CD4-positive, alpha-beta T cell (primary cell): Measurements from ENCODE around the gene MET. TPM values are rescaled to one million over a fixed set of nuclear protein-coding genes. Genes with fewer than 3 reads are reported as not detected.
"Not testable (repeated sequence)": the region's sequence is repeated elsewhere in the genome, so short reads cannot be mapped to it uniquely, and the experiment has no call there.

Experiments
- ATAC-seq: fragments of 200-7000 bp; cut with Tn5 transposase; one replicate; pipeline ENCODE4 v1.10.0; 2022; ENCODE audit warnings: mild to moderate bottlenecking; ENCODE audit not compliant: poor library complexity
- CTCF ChIA-PET: fragments of 350-600 bp; sonication (Branson Sonifier 250); formaldehyde crosslinking; loops from one replicate; lab custom pipeline; 2021; ENCODE audit warnings: antibody characterized with exemption, inconsistent platforms; lab: Charles Lee
- POLR2A ChIA-PET: fragments of 350-600 bp; sonication (Branson Sonifier 250); formaldehyde crosslinking; loops from one replicate; lab custom pipeline; 2021; ENCODE audit warnings: antibody characterized with exemption, inconsistent platforms; lab: Charles Lee
- DNase-seq, 14 experiments: peaks; one replicate each; pipeline ENCODE4 v3.0.0-alpha.2; 2013 to 2020; ENCODE audit warnings: mixed read lengths in 2 of 14
- H3K27ac ChIP-seq, 2 donors: one replicate each; pipeline versions ENCODE4 v1.5.1 to v1.7.0; 2013; ENCODE audit warnings: low read length in 2 of 2, low read depth in 1 of 2, mild to moderate bottlenecking in 1 of 2
- H3K27me3 ChIP-seq, 2 experiments: 1 replicate in 1 of 2; 2 replicates in 1 of 2; pipeline versions ENCODE4 v1.6.1 to v1.7.0; 2013; ENCODE audit warnings: low read length in 2 of 2, control low read depth in 1 of 2, mild to moderate bottlenecking in 1 of 2, moderate library complexity in 1 of 2; ENCODE audit not compliant: insufficient read depth in 2 of 2, control insufficient read depth in 1 of 2
- H3K36me3 ChIP-seq: one replicate; pipeline ENCODE4 v1.6.1; 2013; ENCODE audit warnings: low read length, control low read depth; ENCODE audit not compliant: insufficient read depth
- H3K4me1 ChIP-seq: one replicate; pipeline ENCODE4 v1.6.1; 2013; ENCODE audit warnings: low read length, control low read depth; ENCODE audit not compliant: insufficient read depth
- H3K4me3 ChIP-seq: one replicate; pipeline ENCODE4 v1.5.1; 2013; ENCODE audit warnings: mild to moderate bottlenecking, low read length, moderate library complexity
- H3K9me3 ChIP-seq, 2 experiments: 1 replicate in 1 of 2; 2 replicates in 1 of 2; pipeline versions ENCODE4 v1.6.1 to v1.7.0; 2013; ENCODE audit warnings: low read length in 2 of 2, mild to moderate bottlenecking in 2 of 2, control low read depth in 1 of 2, moderate library complexity in 1 of 2; ENCODE audit not compliant: control insufficient read depth in 1 of 2, insufficient read depth in 1 of 2
- H3K27ac Mint-ChIP-seq: one replicate; pipeline ENCODE4 v1.8.0; 2020; ENCODE audit warnings: mixed read lengths
- H3K27me3 Mint-ChIP-seq: one replicate; pipeline ENCODE4 v1.8.0; 2021; ENCODE audit warnings: mixed read lengths
- H3K36me3 Mint-ChIP-seq: one replicate; pipeline ENCODE4 v1.8.0; 2021; ENCODE audit warnings: low read depth, mixed read lengths
- H3K4me1 Mint-ChIP-seq: one replicate; pipeline ENCODE4 v1.8.0; 2021; ENCODE audit warnings: low read depth, mixed read lengths
- H3K4me3 Mint-ChIP-seq: one replicate; pipeline ENCODE4 v1.8.0; 2020; ENCODE audit warnings: mild to moderate bottlenecking, mixed read lengths
- H3K9me3 Mint-ChIP-seq: one replicate; pipeline ENCODE4 v1.8.0; 2020; ENCODE audit warnings: mixed read lengths
- intact Hi-C, 2 experiments: fragments of 100-400 bp; cut with DNase I in 1 of 2; cut with micrococcal nuclease in 1 of 2; formaldehyde crosslinking; loops; one replicate each; pipeline versions ENCODE4 v1.15.1 to v1.9.0; 2023 to 2025; cut with DNase I, micrococcal nuclease
- total RNA-seq, 174 experiments: library from RNA in 2 of 174; stranded (reverse) in 2 of 174; gene quantifications; one replicate each; pipeline ENCODE4 v1.2.3 and lab custom pipeline; 2021 to 2026
- TF ChIP-seq, protein P1 (sequence below): fragments of 200-600 bp; IDR thresholded peaks from one replicate; pipeline ENCODE4 v1.8.0; 2022; ENCODE audit warnings: antibody characterized with exemption, mild to moderate bottlenecking

MET gene
- total RNA-seq, 2 experiments from 2014 or later = 0.14 TPM; not detected in 1

DNA sequence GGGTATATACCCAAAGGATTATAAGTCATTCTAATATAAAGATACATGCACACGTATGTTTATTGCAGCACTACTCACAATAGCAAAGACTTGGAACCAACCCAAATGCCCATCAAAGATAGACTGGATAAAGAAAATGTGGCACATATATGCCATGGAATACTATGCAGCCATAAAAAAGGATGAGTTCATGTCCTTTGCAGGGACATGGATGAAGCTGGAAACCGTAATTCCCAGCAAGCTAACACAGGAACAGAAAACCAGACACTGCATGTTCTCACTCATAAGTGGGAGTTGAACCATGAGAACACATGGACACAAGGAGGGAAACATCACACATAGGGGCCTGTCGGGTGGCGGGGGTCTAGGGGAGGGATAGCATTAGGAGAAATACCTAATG is 79.1 kb downstream of the MET start:
- H3K4me1 Mint-ChIP-seq, H3K27ac Mint-ChIP-seq, H3K27me3 ChIP-seq, H3K4me1 ChIP-seq, DNase-seq, H3K36me3 Mint-ChIP-seq, ATAC-seq, intact Hi-C loops, POLR2A ChIA-PET, H3K9me3 Mint-ChIP-seq, H3K36me3 ChIP-seq, H3K4me3 ChIP-seq, CTCF ChIA-PET, H3K27ac ChIP-seq, H3K9me3 ChIP-seq, H3K4me3 Mint-ChIP-seq, H3K27me3 Mint-ChIP-seq: not testable (repeated sequence)

DNA sequence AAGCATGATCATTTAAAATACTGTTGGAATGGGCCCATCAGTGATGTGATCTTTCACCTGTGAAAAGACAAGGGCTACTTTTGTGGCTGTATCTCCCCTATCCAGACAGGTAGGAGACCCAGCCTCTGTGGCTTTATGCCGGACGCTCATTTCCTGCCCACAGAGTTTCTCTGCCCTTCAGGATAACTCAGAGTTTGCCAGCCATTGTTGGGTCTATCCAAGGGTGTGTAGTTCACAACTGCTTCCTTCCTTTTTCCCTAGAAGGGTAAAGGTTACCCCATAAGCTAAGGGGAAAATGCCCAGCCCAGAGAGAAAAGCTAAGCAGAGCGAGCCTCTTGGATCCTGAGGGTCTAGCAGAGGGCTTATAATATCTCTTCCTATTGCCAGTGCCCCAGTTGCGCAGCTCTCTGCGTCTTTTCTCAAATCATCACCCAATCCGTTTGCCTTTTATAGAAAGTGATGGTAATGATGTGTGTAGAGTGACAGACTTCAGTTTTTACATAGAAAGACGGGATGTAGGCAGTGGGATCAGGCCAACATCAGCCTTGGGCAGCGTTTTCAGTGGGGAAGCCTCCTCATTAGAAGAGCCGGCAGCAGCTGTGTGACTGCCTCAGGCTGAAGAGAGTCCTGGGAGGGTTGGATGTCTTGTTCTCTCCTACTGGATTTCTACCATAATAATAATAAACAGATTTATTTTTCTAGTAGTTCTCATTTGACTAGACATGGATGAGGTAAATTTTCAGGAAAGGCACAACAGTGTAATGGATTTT is 80.5 kb downstream of the MET start:
- CTCF ChIA-PET = no interaction called here
- Histone ChIP-seq H3K9me3 (peaks cover 0 to 4% of the 10 kb centered on the region in 2 experiments), H3K27me3 (no peaks in the 10 kb centered on the region), H3K4me3 (no peak overlapping the region), H3K36me3 (no peaks in the 10 kb centered on the region), H3K4me1 (no peaks in the 10 kb centered on the region), H3K27ac (no peak overlapping the region)
- Mint-ChIP-seq H3K27me3 (no peaks in the 10 kb centered on the region), H3K36me3 (no peaks in the 10 kb centered on the region), H3K27ac (no peak overlapping the region), H3K9me3 (peaks cover 3% of the 10 kb centered on the region), H3K4me3 (no peak overlapping the region), H3K4me1 (no peaks in the 10 kb centered on the region)
- DNase-seq (no peak), ATAC-seq (no peak)
- POLR2A ChIA-PET = no interaction called here
- intact Hi-C loops = no loop called here
- TF ChIP-seq, protein P1, sequence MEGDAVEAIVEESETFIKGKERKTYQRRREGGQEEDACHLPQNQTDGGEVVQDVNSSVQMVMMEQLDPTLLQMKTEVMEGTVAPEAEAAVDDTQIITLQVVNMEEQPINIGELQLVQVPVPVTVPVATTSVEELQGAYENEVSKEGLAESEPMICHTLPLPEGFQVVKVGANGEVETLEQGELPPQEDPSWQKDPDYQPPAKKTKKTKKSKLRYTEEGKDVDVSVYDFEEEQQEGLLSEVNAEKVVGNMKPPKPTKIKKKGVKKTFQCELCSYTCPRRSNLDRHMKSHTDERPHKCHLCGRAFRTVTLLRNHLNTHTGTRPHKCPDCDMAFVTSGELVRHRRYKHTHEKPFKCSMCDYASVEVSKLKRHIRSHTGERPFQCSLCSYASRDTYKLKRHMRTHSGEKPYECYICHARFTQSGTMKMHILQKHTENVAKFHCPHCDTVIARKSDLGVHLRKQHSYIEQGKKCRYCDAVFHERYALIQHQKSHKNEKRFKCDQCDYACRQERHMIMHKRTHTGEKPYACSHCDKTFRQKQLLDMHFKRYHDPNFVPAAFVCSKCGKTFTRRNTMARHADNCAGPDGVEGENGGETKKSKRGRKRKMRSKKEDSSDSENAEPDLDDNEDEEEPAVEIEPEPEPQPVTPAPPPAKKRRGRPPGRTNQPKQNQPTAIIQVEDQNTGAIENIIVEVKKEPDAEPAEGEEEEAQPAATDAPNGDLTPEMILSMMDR = no peak

DNA sequence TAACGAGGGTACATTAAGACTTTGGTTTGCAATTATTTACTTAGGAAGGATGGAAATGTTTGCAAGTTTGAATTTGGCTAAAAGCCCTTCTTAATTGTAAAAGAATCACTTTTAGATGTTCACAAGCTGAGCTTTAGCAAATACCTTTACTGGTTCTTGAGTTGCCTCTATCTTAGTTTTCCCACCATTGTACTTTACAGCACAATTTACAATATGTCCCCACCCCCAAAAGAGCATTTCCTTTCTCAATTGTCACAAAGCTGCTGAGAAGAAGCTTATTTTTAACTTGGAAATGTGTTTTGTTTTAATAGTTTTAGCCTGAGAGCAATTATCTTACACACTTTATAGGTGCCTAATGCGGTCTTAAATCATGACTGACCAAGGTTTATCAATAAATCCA is 81.1 kb downstream of the MET start:
- Histone ChIP-seq H3K36me3 (no peaks in the 10 kb centered on the region), H3K9me3 (no peaks in the 10 kb centered on the region), H3K4me1 (no peaks in the 10 kb centered on the region), H3K27me3 (no peaks in the 10 kb centered on the region), H3K4me3 (no peak overlapping the region), H3K27ac (no peak overlapping the region)
- Mint-ChIP-seq H3K27me3 (no peaks in the 10 kb centered on the region), H3K36me3 (no peaks in the 10 kb centered on the region), H3K4me3 (no peak overlapping the region), H3K4me1 (no peaks in the 10 kb centered on the region), H3K9me3 (no peaks in the 10 kb centered on the region), H3K27ac (no peak overlapping the region)
- no peak for ATAC-seq
- intact Hi-C loops = no loop called here
- ChIA-PET CTCF (no interaction called here), POLR2A (no interaction called here)
- TF ChIP-seq, protein P1 = no peak
- no peak for DNase-seq

DNA sequence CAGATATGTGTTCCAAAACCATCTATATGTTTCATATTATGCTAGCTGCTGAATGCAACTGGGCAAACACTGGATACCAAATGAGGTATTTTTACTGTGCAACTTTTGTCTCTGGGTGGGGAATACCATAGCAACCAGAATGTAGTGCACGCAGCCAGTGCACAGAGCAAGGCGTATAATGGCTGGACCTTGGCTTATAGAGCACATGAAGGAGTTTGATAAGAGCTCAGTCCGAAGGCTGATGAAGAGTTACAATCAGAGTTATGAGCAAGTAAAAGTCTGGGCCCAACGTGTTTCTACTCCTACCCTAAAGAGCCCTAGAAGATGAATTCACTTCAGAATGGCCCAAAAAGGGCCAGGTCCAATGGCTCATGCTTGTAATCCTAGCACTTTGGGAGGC is 82.2 kb downstream of the MET start:
- ChIA-PET POLR2A (no interaction called here), CTCF (interaction anchor here (1.4 kb wide), 1 partner anchor 97 kb away, joined by 3 read pairs; no protein-coding TSS in a partner anchor)
- ATAC-seq (no peak), DNase-seq (no peak)
- Histone ChIP-seq H3K4me3 (no peak overlapping the region), H3K9me3 (no peaks in the 10 kb centered on the region), H3K36me3 (no peaks in the 10 kb centered on the region), H3K27me3 (no peaks in the 10 kb centered on the region), H3K4me1 (no peaks in the 10 kb centered on the region), H3K27ac (no peak overlapping the region)
- Mint-ChIP-seq H3K27ac (no peak overlapping the region), H3K36me3 (no peaks in the 10 kb centered on the region), H3K27me3 (peaks cover 4% of the 10 kb centered on the region), H3K4me3 (no peak overlapping the region), H3K9me3 (no peaks in the 10 kb centered on the region), H3K4me1 (no peaks in the 10 kb centered on the region)
- TF ChIP-seq, protein P1 = no peak
- intact Hi-C loops = no loop called here
